ENCODE data around the gene FBLN1.

FBLN1 gene

DNA sequence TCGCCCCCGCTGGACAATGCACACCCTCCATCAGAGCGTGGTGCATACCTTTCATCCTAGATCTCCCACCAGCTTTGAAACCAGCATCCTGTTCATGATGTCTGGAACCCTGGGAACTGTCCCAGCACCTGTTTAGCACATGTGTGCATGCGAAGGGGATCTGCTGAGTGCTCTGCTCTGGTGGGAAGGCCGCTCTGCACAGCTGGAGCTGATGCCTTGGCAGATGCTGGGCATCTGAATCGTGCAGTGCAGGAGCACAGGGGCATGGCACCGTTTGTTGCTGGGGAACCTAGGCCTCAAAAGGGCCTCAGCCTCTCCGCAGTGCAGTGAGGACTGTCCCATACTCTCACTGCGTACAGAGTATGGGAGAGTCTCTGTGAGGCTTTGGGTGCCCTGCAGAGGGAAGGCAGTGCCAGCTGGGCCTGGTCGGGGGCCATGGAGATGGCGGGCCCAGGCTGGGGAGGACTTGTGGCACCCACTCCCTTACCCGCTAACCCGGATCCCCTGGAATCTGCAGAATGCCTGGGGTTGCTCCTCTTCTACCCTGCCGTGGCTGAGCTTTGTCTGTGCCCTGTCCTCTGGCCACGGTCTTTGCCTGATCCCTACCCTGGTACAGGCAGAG is 96.0 kb downstream of the FBLN1 start:
- Histone ChIP-seq H3K27ac (ENCODE audit: extremely low read depth, low read depth, low read length) (no peak overlapping the region), H3K4me3 (ENCODE audit: low read depth, low read length) (no peak overlapping the region), H3K4me1 (ENCODE audit: control insufficient read depth, insufficient read depth, low read length) (no peaks in the 10 kb centered on the region), H3K9me3 (ENCODE audit: control insufficient read depth, insufficient read depth, low read depth, low read length) (no peaks in the 10 kb centered on the region), H3K36me3 (ENCODE audit: control insufficient read depth in 2 of 2, insufficient read depth in 1 of 2, low read length in 2 of 2) (peaks cover 0 to 5% of the 10 kb centered on the region in 2 experiments; a peak in 1 of 3 replicates)
- CTCF ChIA-PET: interaction anchor here (0.6 kb wide), 1 partner anchor 236 kb away, joined by 3 read pairs; no protein-coding TSS in a partner anchor
- no peak for TF ChIP-seq ZNF660 (tag by site-specific recombination; IDR thresholded peaks at IDR 0.05)
- TF ChIP-seq, protein P1, sequence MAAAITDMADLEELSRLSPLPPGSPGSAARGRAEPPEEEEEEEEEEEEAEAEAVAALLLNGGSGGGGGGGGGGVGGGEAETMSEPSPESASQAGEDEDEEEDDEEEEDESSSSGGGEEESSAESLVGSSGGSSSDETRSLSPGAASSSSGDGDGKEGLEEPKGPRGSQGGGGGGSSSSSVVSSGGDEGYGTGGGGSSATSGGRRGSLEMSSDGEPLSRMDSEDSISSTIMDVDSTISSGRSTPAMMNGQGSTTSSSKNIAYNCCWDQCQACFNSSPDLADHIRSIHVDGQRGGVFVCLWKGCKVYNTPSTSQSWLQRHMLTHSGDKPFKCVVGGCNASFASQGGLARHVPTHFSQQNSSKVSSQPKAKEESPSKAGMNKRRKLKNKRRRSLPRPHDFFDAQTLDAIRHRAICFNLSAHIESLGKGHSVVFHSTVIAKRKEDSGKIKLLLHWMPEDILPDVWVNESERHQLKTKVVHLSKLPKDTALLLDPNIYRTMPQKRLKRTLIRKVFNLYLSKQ (tag by site-specific recombination; IDR thresholded peaks at IDR 0.05; ENCODE audit: borderline replicate concordance): no peak
- no peak for TF ChIP-seq ZNF792 (tag by site-specific recombination; IDR thresholded peaks at IDR 0.05)
- TF ChIP-seq ZNF776 (tag by site-specific recombination; IDR thresholded peaks at IDR 0.05; ENCODE audit: borderline replicate concordance): no peak
- TF ChIP-seq ZNF416 (tag by site-specific recombination; IDR thresholded peaks at IDR 0.05): no peak
- TF ChIP-seq, protein P2, sequence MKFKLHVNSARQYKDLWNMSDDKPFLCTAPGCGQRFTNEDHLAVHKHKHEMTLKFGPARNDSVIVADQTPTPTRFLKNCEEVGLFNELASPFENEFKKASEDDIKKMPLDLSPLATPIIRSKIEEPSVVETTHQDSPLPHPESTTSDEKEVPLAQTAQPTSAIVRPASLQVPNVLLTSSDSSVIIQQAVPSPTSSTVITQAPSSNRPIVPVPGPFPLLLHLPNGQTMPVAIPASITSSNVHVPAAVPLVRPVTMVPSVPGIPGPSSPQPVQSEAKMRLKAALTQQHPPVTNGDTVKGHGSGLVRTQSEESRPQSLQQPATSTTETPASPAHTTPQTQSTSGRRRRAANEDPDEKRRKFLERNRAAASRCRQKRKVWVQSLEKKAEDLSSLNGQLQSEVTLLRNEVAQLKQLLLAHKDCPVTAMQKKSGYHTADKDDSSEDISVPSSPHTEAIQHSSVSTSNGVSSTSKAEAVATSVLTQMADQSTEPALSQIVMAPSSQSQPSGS (tag by site-specific recombination; IDR thresholded peaks at IDR 0.05; ENCODE audit: low read depth): no peak
- TF ChIP-seq, protein P3, sequence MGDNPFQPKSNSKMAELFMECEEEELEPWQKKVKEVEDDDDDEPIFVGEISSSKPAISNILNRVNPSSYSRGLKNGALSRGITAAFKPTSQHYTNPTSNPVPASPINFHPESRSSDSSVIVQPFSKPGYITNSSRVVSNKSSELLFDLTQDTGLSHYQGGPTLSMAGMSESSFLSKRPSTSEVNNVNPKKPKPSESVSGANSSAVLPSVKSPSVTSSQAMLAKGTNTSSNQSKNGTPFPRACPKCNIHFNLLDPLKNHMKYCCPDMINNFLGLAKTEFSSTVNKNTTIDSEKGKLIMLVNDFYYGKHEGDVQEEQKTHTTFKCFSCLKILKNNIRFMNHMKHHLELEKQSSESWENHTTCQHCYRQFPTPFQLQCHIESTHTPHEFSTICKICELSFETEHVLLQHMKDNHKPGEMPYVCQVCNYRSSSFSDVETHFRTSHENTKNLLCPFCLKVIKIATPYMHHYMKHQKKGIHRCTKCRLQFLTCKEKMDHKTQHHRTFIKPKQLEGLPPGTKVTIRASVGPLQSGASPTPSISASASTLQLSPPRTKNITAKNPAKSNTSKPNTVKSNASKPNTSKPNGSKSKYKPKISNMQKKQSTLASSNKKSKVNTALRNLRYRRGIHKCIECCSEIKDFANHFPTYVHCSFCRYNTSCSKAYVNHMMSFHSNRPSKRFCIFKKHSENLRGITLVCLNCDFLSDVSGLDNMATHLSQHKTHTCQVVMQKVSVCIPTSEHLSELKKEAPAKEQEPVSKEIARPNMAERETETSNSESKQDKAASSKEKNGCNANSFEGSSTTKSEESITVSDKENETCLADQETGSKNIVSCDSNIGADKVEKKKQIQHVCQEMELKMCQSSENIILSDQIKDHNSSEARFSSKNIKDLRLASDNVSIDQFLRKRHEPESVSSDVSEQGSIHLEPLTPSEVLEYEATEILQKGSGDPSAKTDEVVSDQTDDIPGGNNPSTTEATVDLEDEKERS (tag by site-specific recombination; IDR thresholded peaks at IDR 0.05): no peak
- no peak for TF ChIP-seq ZNF157 (tag by site-specific recombination; IDR thresholded peaks at IDR 0.05)
- TF ChIP-seq ZNF785 (tag by site-specific recombination; IDR thresholded peaks at IDR 0.05): no peak
- no peak for TF ChIP-seq ZEB2 (tag by site-specific recombination; IDR thresholded peaks at IDR 0.05)
- TF ChIP-seq ZBTB21 (tag by site-specific recombination; IDR thresholded peaks at IDR 0.05): no peak
- no peak for TF ChIP-seq HOXD13 (CRISPR knock-in tag; IDR thresholded peaks at IDR 0.05; ENCODE audit: borderline replicate concordance)
- TF ChIP-seq, protein P4, sequence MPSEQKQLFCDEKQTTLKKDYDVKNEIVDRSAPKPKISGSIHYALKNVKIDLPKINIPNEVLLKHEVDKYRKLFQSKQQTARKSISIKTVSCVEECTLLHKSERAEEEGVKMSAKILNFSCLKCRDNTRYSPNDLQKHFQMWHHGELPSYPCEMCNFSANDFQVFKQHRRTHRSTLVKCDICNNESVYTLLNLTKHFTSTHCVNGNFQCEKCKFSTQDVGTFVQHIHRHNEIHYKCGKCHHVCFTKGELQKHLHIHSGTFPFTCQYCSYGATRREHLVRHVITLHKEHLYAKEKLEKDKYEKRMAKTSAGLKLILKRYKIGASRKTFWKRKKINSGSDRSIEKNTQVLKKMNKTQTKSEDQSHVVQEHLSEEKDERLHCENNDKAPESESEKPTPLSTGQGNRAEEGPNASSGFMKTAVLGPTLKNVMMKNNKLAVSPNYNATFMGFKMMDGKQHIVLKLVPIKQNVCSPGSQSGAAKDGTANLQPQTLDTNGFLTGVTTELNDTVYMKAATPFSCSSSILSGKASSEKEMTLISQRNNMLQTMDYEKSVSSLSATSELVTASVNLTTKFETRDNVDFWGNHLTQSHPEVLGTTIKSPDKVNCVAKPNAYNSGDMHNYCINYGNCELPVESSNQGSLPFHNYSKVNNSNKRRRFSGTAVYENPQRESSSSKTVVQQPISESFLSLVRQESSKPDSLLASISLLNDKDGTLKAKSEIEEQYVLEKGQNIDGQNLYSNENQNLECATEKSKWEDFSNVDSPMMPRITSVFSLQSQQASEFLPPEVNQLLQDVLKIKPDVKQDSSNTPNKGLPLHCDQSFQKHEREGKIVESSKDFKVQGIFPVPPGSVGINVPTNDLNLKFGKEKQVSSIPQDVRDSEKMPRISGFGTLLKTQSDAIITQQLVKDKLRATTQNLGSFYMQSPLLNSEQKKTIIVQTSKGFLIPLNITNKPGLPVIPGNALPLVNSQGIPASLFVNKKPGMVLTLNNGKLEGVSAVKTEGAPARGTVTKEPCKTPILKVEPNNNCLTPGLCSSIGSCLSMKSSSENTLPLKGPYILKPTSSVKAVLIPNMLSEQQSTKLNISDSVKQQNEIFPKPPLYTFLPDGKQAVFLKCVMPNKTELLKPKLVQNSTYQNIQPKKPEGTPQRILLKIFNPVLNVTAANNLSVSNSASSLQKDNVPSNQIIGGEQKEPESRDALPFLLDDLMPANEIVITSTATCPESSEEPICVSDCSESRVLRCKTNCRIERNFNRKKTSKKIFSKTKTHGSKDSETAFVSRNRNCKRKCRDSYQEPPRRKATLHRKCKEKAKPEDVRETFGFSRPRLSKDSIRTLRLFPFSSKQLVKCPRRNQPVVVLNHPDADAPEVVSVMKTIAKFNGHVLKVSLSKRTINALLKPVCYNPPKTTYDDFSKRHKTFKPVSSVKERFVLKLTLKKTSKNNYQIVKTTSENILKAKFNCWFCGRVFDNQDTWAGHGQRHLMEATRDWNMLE (tag by site-specific recombination; conservative IDR thresholded peaks at IDR 0.05; ENCODE audit: low read depth): no peak
- no peak for TF ChIP-seq SCRT2 (tag by site-specific recombination; IDR thresholded peaks at IDR 0.05)
- POLR2A ChIA-PET: no interaction called here

All from HEK293 (cell line).